HepG2 (cell line): ENCODE measurements around the gene KCTD19. TPM values are rescaled to one million over a fixed set of nuclear protein-coding genes. Genes with fewer than 3 reads are reported as not detected.

Experiments used
- ARID2 ChIP-seq: sonication (generic); formaldehyde crosslinking; IDR thresholded peaks from 2 replicates; pipeline ENCODE4 v1.8.1; 2022; ENCODE audit warnings: mild to moderate bottlenecking, missing genetic modification reagents, borderline replicate concordance
- BCLAF1 ChIP-seq: fragments of 450-650 bp; IDR thresholded peaks from 2 replicates; pipeline ENCODE4 v1.6.1; 2017; ENCODE audit warnings: mild to moderate bottlenecking
- BHLHE40 ChIP-seq: IDR thresholded peaks from 2 replicates; pipeline ENCODE4 v1.6.1; 2011; ENCODE audit warnings: low read length, improper control_type of control experiment
- HNF4A ChIP-seq: sonication (generic); formaldehyde crosslinking; IDR thresholded peaks from 2 replicates; pipeline ENCODE4 v1.4.0; 2020; ENCODE audit warnings: missing genetic modification reagents
- HNRNPH1 ChIP-seq: fragments of 200-400 bp; formaldehyde crosslinking; optimal IDR thresholded peaks from 2 replicates; pipeline ENCODE3; 2017; ENCODE audit warnings: mild to moderate bottlenecking, low read depth, low read length
- IKZF4 ChIP-seq: sonication (generic); formaldehyde crosslinking; IDR thresholded peaks from 2 replicates; pipeline ENCODE4 v1.5.1; 2020; ENCODE audit warnings: borderline replicate concordance, mild to moderate bottlenecking, low read depth, missing genetic modification reagents; ENCODE audit errors: not compliant biosample characterization
- KDM1A ChIP-seq: IDR thresholded peaks from 2 replicates; pipeline ENCODE4 v1.6.1; 2016; ENCODE audit warnings: missing compliant biosample characterization
- MEIS2 ChIP-seq: sonication (generic); formaldehyde crosslinking; IDR thresholded peaks from 2 replicates; pipeline ENCODE4 v1.9.0; 2021; ENCODE audit warnings: mild to moderate bottlenecking, missing genetic modification reagents
- MXI1 ChIP-seq: IDR thresholded peaks from 3 replicates; pipeline ENCODE4 v1.6.1; 2012; ENCODE audit warnings: low read depth, low read length, inconsistent platforms, borderline replicate concordance
- RFXANK ChIP-seq: IDR thresholded peaks from 2 replicates; pipeline ENCODE4 v1.6.1; 2016
- SMAD1 ChIP-seq: sonication (generic); formaldehyde crosslinking; IDR thresholded peaks from 2 replicates; pipeline ENCODE4 v1.4.0; 2020; ENCODE audit warnings: missing genetic modification reagents, low read depth, mild to moderate bottlenecking, borderline replicate concordance
- SMAD3 ChIP-seq: sonication (generic); formaldehyde crosslinking; IDR thresholded peaks from 2 replicates; pipeline ENCODE4 v1.4.0; 2020; ENCODE audit warnings: missing genetic modification reagents
- STAT5B ChIP-seq: sonication (generic); formaldehyde crosslinking; IDR thresholded peaks from 2 replicates; pipeline ENCODE4 v1.4.0; 2020; ENCODE audit warnings: missing genetic modification reagents
- TRAFD1 ChIP-seq: sonication (generic); formaldehyde crosslinking; IDR thresholded peaks from 2 replicates; pipeline ENCODE4 v1.5.1; 2020; ENCODE audit warnings: missing genetic modification reagents, mild to moderate bottlenecking, borderline replicate concordance
- USF2 ChIP-seq, 2 experiments: sonication (generic) in 1 of 2; formaldehyde crosslinking in 1 of 2; IDR thresholded peaks; 2 replicates each; pipeline versions ENCODE4 v1.5.1 to v1.6.1; 2011 to 2020; ENCODE audit warnings: borderline replicate concordance in 1 of 2, low read depth in 1 of 2, low read length in 1 of 2, mild to moderate bottlenecking in 1 of 2, missing genetic modification reagents in 1 of 2, moderate library complexity in 1 of 2
- ZFX ChIP-seq: sonication (generic); formaldehyde crosslinking; IDR thresholded peaks from 2 replicates; pipeline ENCODE4 v1.4.0; 2020; ENCODE audit warnings: mild to moderate bottlenecking, low read depth, missing genetic modification reagents, moderate library complexity
- ZNF121 ChIP-seq: sonication (generic); formaldehyde crosslinking; IDR thresholded peaks from 2 replicates; pipeline ENCODE4 v1.5.0; 2020; ENCODE audit warnings: mild to moderate bottlenecking, missing genetic modification reagents
- ZNF333 ChIP-seq: sonication (generic); formaldehyde crosslinking; IDR thresholded peaks from 2 replicates; pipeline ENCODE4 v1.4.0; 2020; ENCODE audit warnings: mild to moderate bottlenecking, missing genetic modification reagents, borderline replicate concordance
- ZNF501 ChIP-seq: sonication (generic); formaldehyde crosslinking; IDR thresholded peaks from 2 replicates; pipeline ENCODE4 v1.5.1; 2020; ENCODE audit warnings: mild to moderate bottlenecking, moderate library complexity, missing genetic modification reagents
- ZNF549 ChIP-seq: sonication (generic); formaldehyde crosslinking; IDR thresholded peaks from 2 replicates; pipeline ENCODE4 v1.5.0; 2020; ENCODE audit warnings: missing genetic modification reagents
- ZNF629 ChIP-seq: sonication (generic); formaldehyde crosslinking; conservative IDR thresholded peaks from 2 replicates; pipeline ENCODE4 v1.5.0; 2020; ENCODE audit warnings: missing genetic modification reagents
- ZNF639 ChIP-seq: conservative IDR thresholded peaks from 2 replicates; pipeline ENCODE4 v1.6.1; 2018; ENCODE audit warnings: missing genetic modification reagents
- polyA plus RNA-seq, 8 experiments: library from polyadenylated mRNA; depleted of rRNA in 3 of 8; stranded (reverse) in 7 of 8; unstranded in 1 of 8; fragments of >200 nt; fragmentation: Illumina TruSeq in 4 of 8; extraction: Trizol in 4 of 8; gene quantifications; 2 replicates each; pipeline versions ENCODE4 v1.2.1 to v1.2.3, GENCODE V29; 2011 to 2016; ENCODE audit warnings: low read depth in 4 of 8, missing spikeins in 1 of 8, mixed read lengths in 1 of 8; ENCODE audit not compliant: insufficient read depth in 1 of 8
- total RNA-seq, 5 experiments: library from RNA; depleted of rRNA; stranded (reverse); fragments of >200 nt; fragmentation: Illumina TruSeq; extraction: Trizol; gene quantifications; 2 replicates each; pipeline ENCODE4 v1.2.3, GENCODE V29; 2016; ENCODE audit warnings: low read depth in 1 of 5

KCTD19 gene
- total and polyA plus RNA-seq, 2 of the 13 experiments (the other 11 are each of a cell fraction or from before 2014, with no cell fraction given), result not detected

- peak; percentile 88 for TF ChIP-seq ZNF501
- no peak; the same call in 1 of the 2 replicates for TF ChIP-seq BHLHE40
- TF ChIP-seq HNRNPH1, result no peak
- peak; percentile 88 for TF ChIP-seq ZFX (CRISPR knock-in tag)
- peak; percentile 92 for TF ChIP-seq HNF4A (CRISPR knock-in tag)
- peak; percentile 91; the same call in 1 of the 2 replicates for TF ChIP-seq SMAD1
- no peak for TF ChIP-seq ZNF549 (CRISPR knock-in tag)
- 0 out of 2 replicates have a peak, but pooled peaks have one; percentile 35 for TF ChIP-seq ZNF629
- TF ChIP-seq MXI1, result peak; percentile 63; the same call in 2 of the 3 replicates
- TF ChIP-seq ARID2 (CRISPR knock-in tag), result 0 out of 2 replicates have a peak, but pooled peaks have one; percentile 74
- TF ChIP-seq BCLAF1, result no peak
- TF ChIP-seq USF2 (IDR thresholded peaks at IDR 0.05; ENCODE audit: low read depth, low read length), result no peak; the same call in 1 of the 2 replicates
- TF ChIP-seq USF2 (CRISPR knock-in tag; IDR thresholded peaks at IDR 0.05; ENCODE audit: borderline replicate concordance), result peak; percentile 95
- TF ChIP-seq STAT5B (CRISPR knock-in tag), result peak; percentile 90; the same call in 1 of the 2 replicates
- TF ChIP-seq MEIS2, result peak; percentile 91; the same call in 1 of the 2 replicates
- no peak for TF ChIP-seq IKZF4 (CRISPR knock-in tag)
- no peak for TF ChIP-seq SMAD3 (CRISPR knock-in tag)
- no peak; the same call in none of the 2 replicates for TF ChIP-seq ZNF333 (CRISPR knock-in tag)
- TF ChIP-seq KDM1A, result peak; percentile 58; the same call in 1 of the 2 replicates
- TF ChIP-seq TRAFD1, result no peak
- TF ChIP-seq ZNF639 (CRISPR knock-in tag), result peak; percentile 75
- TF ChIP-seq RFXANK (CRISPR knock-in tag), result peak; percentile 83; the same call in 1 of the 2 replicates
- TF ChIP-seq ZNF121 (CRISPR knock-in tag), result peak; percentile 57
These were observed 80.3 kb downstream of the KCTD19 start (continued) for GRCh38 chr16:67246081-67246755.
